ENCODE measurements around the gene TSPAN8.

Gene TSPAN8

GRCh38 chr12:71141378-71141926 is 16.3 kb downstream of the TSPAN8 start:
- no peaks in the 10 kb centered on the region for H3K27me3 ChIP-seq (ENCODE audit: control insufficient read depth in 1 of 2, insufficient read depth in 2 of 2, low read length in 2 of 2)
- H3K4me3 ChIP-seq (ENCODE audit: low read depth in 1 of 2, low read length in 2 of 2) = no peak overlapping the region
- H3K36me3 ChIP-seq (ENCODE audit: insufficient read depth, low read length) = no peaks in the 10 kb centered on the region
- H3K4me1 ChIP-seq (ENCODE audit: insufficient read depth, low read length) = no peaks in the 10 kb centered on the region
- H3K9me3 ChIP-seq (ENCODE audit: low read length) = no peaks in the 10 kb centered on the region
- H3K9ac ChIP-seq (ENCODE audit: low read length) = no peak overlapping the region
- H3K27ac ChIP-seq (ENCODE audit: low read depth, low read length) = no peak overlapping the region

GRCh38 chr12:71139153-71139735 is 18.6 kb downstream of the TSPAN8 start:
- H3K27ac ChIP-seq (ENCODE audit: low read depth, low read length) = no peak overlapping the region
- no peak overlapping the region for H3K4me3 ChIP-seq (ENCODE audit: low read depth in 1 of 2, low read length in 2 of 2)
- H3K4me1 ChIP-seq (ENCODE audit: insufficient read depth, low read length) = no peaks in the 10 kb centered on the region
- H3K27me3 ChIP-seq (ENCODE audit: control insufficient read depth in 1 of 2, insufficient read depth in 2 of 2, low read length in 2 of 2) = no peaks in the 10 kb centered on the region
- no peaks in the 10 kb centered on the region for H3K36me3 ChIP-seq (ENCODE audit: insufficient read depth, low read length)
- H3K9me3 ChIP-seq (ENCODE audit: low read length) = no peaks in the 10 kb centered on the region
- no peak overlapping the region for H3K9ac ChIP-seq (ENCODE audit: low read length)

GRCh38 chr12:71138011-71138410 is 19.8 kb downstream of the TSPAN8 start:
- Histone ChIP-seq H3K4me1 (ENCODE audit: insufficient read depth, low read length) (no peaks in the 10 kb centered on the region), H3K27ac (ENCODE audit: low read depth, low read length) (no peak overlapping the region), H3K9me3 (ENCODE audit: low read length) (no peaks in the 10 kb centered on the region), H3K9ac (ENCODE audit: low read length) (no peak overlapping the region), H3K27me3 (ENCODE audit: control insufficient read depth in 1 of 2, insufficient read depth in 2 of 2, low read length in 2 of 2) (no peaks in the 10 kb centered on the region), H3K4me3 (ENCODE audit: low read depth in 1 of 2, low read length in 2 of 2) (no peak overlapping the region), H3K36me3 (ENCODE audit: insufficient read depth, low read length) (no peaks in the 10 kb centered on the region)

GRCh38 chr12:71135812-71136176 is 22.0 kb downstream of the TSPAN8 start:
- no peaks in the 10 kb centered on the region for H3K4me1 ChIP-seq (ENCODE audit: insufficient read depth, low read length)
- no peak overlapping the region for H3K4me3 ChIP-seq (ENCODE audit: low read depth in 1 of 2, low read length in 2 of 2)
- no peak overlapping the region for H3K27ac ChIP-seq (ENCODE audit: low read depth, low read length)
- no peaks in the 10 kb centered on the region for H3K36me3 ChIP-seq (ENCODE audit: insufficient read depth, low read length)
- no peak overlapping the region for H3K9ac ChIP-seq (ENCODE audit: low read length)
- no peaks in the 10 kb centered on the region for H3K9me3 ChIP-seq (ENCODE audit: low read length)
- H3K27me3 ChIP-seq (ENCODE audit: control insufficient read depth in 1 of 2, insufficient read depth in 2 of 2, low read length in 2 of 2) = no peaks in the 10 kb centered on the region

GRCh38 chr12:71135077-71135811 is 22.6 kb downstream of the TSPAN8 start:
- H3K9me3 ChIP-seq (ENCODE audit: low read length) = no peaks in the 10 kb centered on the region
- no peaks in the 10 kb centered on the region for H3K27me3 ChIP-seq (ENCODE audit: control insufficient read depth in 1 of 2, insufficient read depth in 2 of 2, low read length in 2 of 2)
- H3K27ac ChIP-seq (ENCODE audit: low read depth, low read length) = no peak overlapping the region
- H3K4me1 ChIP-seq (ENCODE audit: insufficient read depth, low read length) = no peaks in the 10 kb centered on the region
- no peak overlapping the region for H3K4me3 ChIP-seq (ENCODE audit: low read depth in 1 of 2, low read length in 2 of 2)
- no peaks in the 10 kb centered on the region for H3K36me3 ChIP-seq (ENCODE audit: insufficient read depth, low read length)
- H3K9ac ChIP-seq (ENCODE audit: low read length) = no peak overlapping the region

- Histone ChIP-seq H3K9ac (ENCODE audit: low read length) (no peak overlapping the region), H3K27me3 (ENCODE audit: control insufficient read depth in 1 of 2, insufficient read depth in 2 of 2, low read length in 2 of 2) (no peaks in the 10 kb centered on the region), H3K9me3 (ENCODE audit: low read length) (no peaks in the 10 kb centered on the region), H3K4me3 (ENCODE audit: low read depth in 1 of 2, low read length in 2 of 2) (no peak overlapping the region), H3K27ac (ENCODE audit: low read depth, low read length) (no peak overlapping the region), H3K4me1 (ENCODE audit: insufficient read depth, low read length) (no peaks in the 10 kb centered on the region), H3K36me3 (ENCODE audit: insufficient read depth, low read length) (no peaks in the 10 kb centered on the region)
These were observed 23.4 kb downstream of the TSPAN8 start for GRCh38 chr12:71134405-71134804.

GRCh38 chr12:71130521-71131069 is 27.2 kb downstream of the TSPAN8 start:
- Histone ChIP-seq H3K4me1 (ENCODE audit: insufficient read depth, low read length) (no peaks in the 10 kb centered on the region), H3K4me3 (ENCODE audit: low read depth in 1 of 2, low read length in 2 of 2) (no peak overlapping the region), H3K27me3 (ENCODE audit: control insufficient read depth in 1 of 2, insufficient read depth in 2 of 2, low read length in 2 of 2) (no peaks in the 10 kb centered on the region), H3K9me3 (ENCODE audit: low read length) (no peaks in the 10 kb centered on the region), H3K27ac (ENCODE audit: low read depth, low read length) (no peak overlapping the region), H3K9ac (ENCODE audit: low read length) (no peak overlapping the region), H3K36me3 (ENCODE audit: insufficient read depth, low read length) (no peaks in the 10 kb centered on the region)

GRCh38 chr12:71129364-71129763 is 28.4 kb downstream of the TSPAN8 start:
- Histone ChIP-seq H3K9me3 (ENCODE audit: low read length) (no peaks in the 10 kb centered on the region), H3K27me3 (ENCODE audit: control insufficient read depth in 1 of 2, insufficient read depth in 2 of 2, low read length in 2 of 2) (no peaks in the 10 kb centered on the region), H3K4me1 (ENCODE audit: insufficient read depth, low read length) (no peaks in the 10 kb centered on the region), H3K4me3 (ENCODE audit: low read depth in 1 of 2, low read length in 2 of 2) (no peak overlapping the region), H3K9ac (ENCODE audit: low read length) (no peak overlapping the region), H3K27ac (ENCODE audit: low read depth, low read length) (no peak overlapping the region), H3K36me3 (ENCODE audit: insufficient read depth, low read length) (no peaks in the 10 kb centered on the region)

GRCh38 chr12:71128191-71128788 is 29.5 kb downstream of the TSPAN8 start:
- Histone ChIP-seq H3K36me3 (ENCODE audit: insufficient read depth, low read length) (no peaks in the 10 kb centered on the region), H3K27me3 (ENCODE audit: control insufficient read depth in 1 of 2, insufficient read depth in 2 of 2, low read length in 2 of 2) (no peaks in the 10 kb centered on the region), H3K9ac (ENCODE audit: low read length) (no peak overlapping the region), H3K4me1 (ENCODE audit: insufficient read depth, low read length) (no peaks in the 10 kb centered on the region), H3K9me3 (ENCODE audit: low read length) (no peaks in the 10 kb centered on the region), H3K4me3 (ENCODE audit: low read depth in 1 of 2, low read length in 2 of 2) (no peak overlapping the region), H3K27ac (ENCODE audit: low read depth, low read length) (no peak overlapping the region)

- Histone ChIP-seq H3K27me3 (ENCODE audit: control insufficient read depth in 1 of 2, insufficient read depth in 2 of 2, low read length in 2 of 2) (no peaks in the 10 kb centered on the region), H3K36me3 (ENCODE audit: insufficient read depth, low read length) (no peaks in the 10 kb centered on the region), H3K27ac (ENCODE audit: low read depth, low read length) (no peak overlapping the region), H3K4me3 (ENCODE audit: low read depth in 1 of 2, low read length in 2 of 2) (no peak overlapping the region), H3K9ac (ENCODE audit: low read length) (no peak overlapping the region), H3K4me1 (ENCODE audit: insufficient read depth, low read length) (no peaks in the 10 kb centered on the region), H3K9me3 (ENCODE audit: low read length) (no peaks in the 10 kb centered on the region)
These were observed 31.9 kb downstream of the TSPAN8 start for GRCh38 chr12:71125949-71126348.

GRCh38 chr12:71125515-71125914 is 32.3 kb downstream of the TSPAN8 start:
- Histone ChIP-seq H3K27ac (ENCODE audit: low read depth, low read length) (no peak overlapping the region), H3K4me1 (ENCODE audit: insufficient read depth, low read length) (no peaks in the 10 kb centered on the region), H3K36me3 (ENCODE audit: insufficient read depth, low read length) (no peaks in the 10 kb centered on the region), H3K9ac (ENCODE audit: low read length) (no peak overlapping the region), H3K27me3 (ENCODE audit: control insufficient read depth in 1 of 2, insufficient read depth in 2 of 2, low read length in 2 of 2) (no peaks in the 10 kb centered on the region), H3K9me3 (ENCODE audit: low read length) (no peaks in the 10 kb centered on the region), H3K4me3 (ENCODE audit: low read depth in 1 of 2, low read length in 2 of 2) (no peak overlapping the region)

Measured in muscle layer of colon (tissue), 2 donors.